Measurements from ENCODE around the gene TBCK. TPM values are rescaled to one million over a fixed set of nuclear protein-coding genes. Genes with fewer than 3 reads are reported as not detected.

The TBCK gene
- total RNA-seq, 2 experiments from 2014 or later: 22.5 to 25.1 TPM

DNA sequence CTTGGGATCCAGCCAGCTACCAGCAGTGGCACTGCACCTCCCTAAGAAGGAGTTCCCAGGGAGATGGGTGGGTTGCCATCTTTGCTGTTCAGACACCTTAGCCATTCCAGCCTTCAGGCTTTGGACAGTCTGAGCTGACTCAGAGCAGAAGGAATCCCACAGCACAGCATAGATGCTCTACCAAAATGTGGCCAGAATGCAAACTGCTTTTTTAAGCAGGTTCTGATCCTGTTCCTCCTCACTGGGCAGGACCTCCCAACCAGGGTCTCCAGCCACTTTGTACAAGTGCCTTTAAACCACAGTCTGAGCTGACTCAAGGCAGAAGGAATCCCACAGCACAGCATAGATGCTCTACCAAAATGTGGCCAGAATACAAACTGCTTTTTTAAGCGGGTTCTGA is 211.7 kb downstream of the TBCK start:
- Mint-ChIP-seq H3K36me3 (ENCODE audit: low read depth) (peaks cover 67% of the 10 kb centered on the region), H3K4me3 (no peak overlapping the region), H3K27me3 (no peaks in the 10 kb centered on the region), H3K9me3 (ENCODE audit: low read depth) (peaks cover 7% of the 10 kb centered on the region), H3K4me1 (no peaks in the 10 kb centered on the region), H3K27ac (no peak overlapping the region)
- ATAC-seq: no peak
- ChIA-PET POLR2A (no interaction called here), CTCF (no interaction called here)
- intact Hi-C loops (cut with DNase I, micrococcal nuclease): no loop called here
- DNase-seq: no peak

DNA sequence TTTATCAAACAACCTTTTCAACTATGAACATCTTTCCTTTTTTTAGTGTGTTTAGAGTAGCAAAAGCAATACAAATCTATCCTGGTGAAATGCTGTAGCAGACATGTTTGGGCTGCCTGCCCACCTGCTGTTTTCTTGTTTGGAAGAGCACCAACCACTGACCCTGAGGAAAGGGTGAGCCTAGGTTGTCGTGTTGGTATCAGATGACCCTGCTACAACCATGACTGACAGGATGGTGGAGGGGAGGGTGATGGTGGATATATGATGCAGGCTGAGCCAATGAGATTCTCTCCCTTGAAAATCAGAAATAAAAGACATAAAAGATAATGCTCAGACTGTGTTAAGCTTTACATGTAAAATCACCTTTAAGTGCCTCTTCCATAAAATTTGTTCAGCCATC is 219.6 kb downstream of the TBCK start:
- Mint-ChIP-seq H3K27me3 (no peaks in the 10 kb centered on the region), H3K36me3 (ENCODE audit: low read depth) (peaks cover 60% of the 10 kb centered on the region), H3K27ac (no peak overlapping the region), H3K4me3 (no peak overlapping the region), H3K4me1 (no peaks in the 10 kb centered on the region), H3K9me3 (ENCODE audit: low read depth) (peaks cover 4% of the 10 kb centered on the region)
- POLR2A ChIA-PET: no interaction called here
- DNase-seq (no peak), ATAC-seq (no peak)
- CTCF ChIA-PET: no interaction called here
- intact Hi-C loops (cut with DNase I, micrococcal nuclease): no loop called here

DNA sequence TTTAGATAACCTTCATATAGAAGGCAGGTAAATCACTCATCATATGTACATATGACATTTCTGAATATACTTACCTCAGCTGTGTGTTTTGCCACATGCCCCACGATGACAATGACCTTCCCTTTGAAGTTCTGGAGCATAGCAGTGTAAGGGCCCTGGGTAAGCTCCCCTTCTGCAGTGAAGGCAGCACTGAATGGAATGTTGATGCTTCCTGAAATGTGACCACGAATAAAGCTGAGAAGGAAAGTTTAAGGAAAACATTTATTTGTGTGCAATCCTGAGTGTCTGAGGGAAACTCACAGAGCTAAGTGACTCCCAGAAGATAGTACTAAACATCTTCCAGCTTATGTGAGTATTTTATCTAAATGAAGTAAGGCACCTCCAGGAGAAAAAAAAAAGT is 220.6 kb downstream of the TBCK start:
- DNase-seq: no peak
- no peaks in the 10 kb centered on the region for H3K27me3 Mint-ChIP-seq
- H3K4me3 Mint-ChIP-seq: no peak overlapping the region
- no peak for ATAC-seq
- H3K9me3 Mint-ChIP-seq (ENCODE audit: low read depth): peaks cover 12% of the 10 kb centered on the region
- no peak overlapping the region for H3K27ac Mint-ChIP-seq
- ChIA-PET POLR2A (no interaction called here), CTCF (no interaction called here)
- intact Hi-C loops (cut with DNase I, micrococcal nuclease): no loop called here
- H3K4me1 Mint-ChIP-seq: no peaks in the 10 kb centered on the region
- peaks cover 64% of the 10 kb centered on the region for H3K36me3 Mint-ChIP-seq (ENCODE audit: low read depth)

DNA sequence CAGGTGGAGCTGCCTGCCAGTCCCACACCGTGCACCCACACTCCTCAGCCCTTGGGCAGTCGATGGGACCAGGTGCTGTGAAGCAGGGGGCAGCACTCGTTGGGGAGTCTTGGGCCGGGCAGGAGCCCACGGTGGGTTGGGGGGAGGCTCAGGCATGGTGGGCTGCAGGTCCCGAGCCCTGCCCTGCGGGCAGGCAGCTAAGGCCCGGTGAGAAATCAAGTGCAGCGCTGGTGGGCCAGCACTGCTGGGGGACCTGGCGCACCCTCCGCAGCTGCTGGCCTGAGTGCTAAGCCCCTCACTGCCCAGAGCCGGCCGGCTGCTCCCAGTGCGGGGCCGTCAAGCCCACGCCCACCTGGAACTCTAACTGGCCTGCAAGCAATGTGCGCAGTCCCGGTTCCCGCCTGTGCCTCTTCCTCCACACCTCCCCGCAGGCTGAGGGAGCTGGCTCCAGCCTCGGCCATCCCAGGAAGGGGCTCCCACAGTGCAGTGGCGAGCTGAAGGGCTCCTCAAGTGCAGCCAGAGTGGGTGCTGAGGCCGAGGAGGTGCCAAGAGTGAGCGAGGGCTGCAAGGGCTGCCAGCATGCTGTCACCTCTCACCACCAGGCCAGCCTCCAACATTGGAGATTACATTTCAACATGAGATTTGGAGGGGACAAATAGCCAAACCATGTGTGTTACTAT is 223.5 kb downstream of the TBCK start:
- Mint-ChIP-seq H3K4me1 (no peaks in the 10 kb centered on the region), H3K9me3 (ENCODE audit: low read depth) (peaks cover 15% of the 10 kb centered on the region), H3K36me3 (ENCODE audit: low read depth) (peaks cover 82% of the 10 kb centered on the region), H3K27me3 (no peaks in the 10 kb centered on the region), H3K4me3 (no peak overlapping the region), H3K27ac (no peak overlapping the region)
- ChIA-PET POLR2A (no interaction called here), CTCF (no interaction called here)
- intact Hi-C loops (cut with DNase I, micrococcal nuclease): no loop called here
- DNase-seq (no peak), ATAC-seq (no peak)

DNA sequence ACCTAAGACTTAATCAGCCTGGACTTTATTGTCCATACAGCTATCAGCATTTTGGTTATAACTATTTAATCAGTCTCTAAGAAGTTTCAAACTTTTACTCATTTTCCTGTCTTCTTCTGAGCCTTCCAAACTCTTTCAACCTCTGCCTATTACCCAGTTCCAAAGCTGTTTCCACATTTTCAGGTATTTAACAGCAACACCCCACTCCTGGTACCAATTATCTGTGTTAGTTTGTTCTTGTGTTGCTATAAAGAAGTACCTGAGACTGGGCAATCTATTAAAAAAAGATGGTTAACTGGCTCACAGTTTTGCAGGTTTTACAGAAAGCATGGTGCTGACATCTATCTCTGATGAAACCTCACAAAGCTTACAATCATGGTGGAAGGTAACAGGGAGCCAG is 225.2 kb downstream of the TBCK start:
- Mint-ChIP-seq H3K4me1 (no peaks in the 10 kb centered on the region), H3K27ac (no peak overlapping the region), H3K4me3 (no peak overlapping the region), H3K27me3 (no peaks in the 10 kb centered on the region), H3K9me3 (ENCODE audit: low read depth) (peaks cover 22% of the 10 kb centered on the region), H3K36me3 (ENCODE audit: low read depth) (peaks cover 89% of the 10 kb centered on the region)
- ChIA-PET CTCF (no interaction called here), POLR2A (no interaction called here)
- DNase-seq: no peak
- intact Hi-C loops (cut with DNase I, micrococcal nuclease): no loop called here
- ATAC-seq: no peak

DNA sequence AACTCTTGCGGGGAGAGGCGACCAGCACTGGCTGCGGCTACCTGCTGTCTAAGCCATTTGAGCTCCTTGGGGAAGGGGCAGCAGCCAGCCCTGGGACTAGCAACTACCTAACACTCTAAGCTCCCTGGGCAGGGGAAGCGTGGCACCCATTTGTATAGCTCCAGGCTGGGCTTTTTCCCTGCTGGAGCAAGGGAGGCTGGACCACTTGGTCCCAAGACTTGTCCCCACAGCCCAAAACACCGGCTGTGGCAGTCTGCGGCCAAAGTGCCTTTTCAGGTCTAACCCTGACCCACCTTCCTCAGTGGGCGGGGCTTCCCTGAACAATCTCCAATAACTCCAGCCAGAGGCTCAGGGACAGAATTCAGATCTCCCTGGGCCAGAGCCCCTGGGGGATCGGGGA is 232.9 kb downstream of the TBCK start:
- Mint-ChIP-seq H3K4me1 (no peaks in the 10 kb centered on the region), H3K27ac (no peak overlapping the region), H3K4me3 (no peak overlapping the region), H3K9me3 (ENCODE audit: low read depth) (peaks cover 55% of the 10 kb centered on the region), H3K36me3 (ENCODE audit: low read depth) (peaks cover 93% of the 10 kb centered on the region), H3K27me3 (no peaks in the 10 kb centered on the region)
- intact Hi-C loops (cut with DNase I, micrococcal nuclease): no loop called here
- ATAC-seq (no peak), DNase-seq (no peak)
- ChIA-PET POLR2A (no interaction called here), CTCF (no interaction called here)

DNA sequence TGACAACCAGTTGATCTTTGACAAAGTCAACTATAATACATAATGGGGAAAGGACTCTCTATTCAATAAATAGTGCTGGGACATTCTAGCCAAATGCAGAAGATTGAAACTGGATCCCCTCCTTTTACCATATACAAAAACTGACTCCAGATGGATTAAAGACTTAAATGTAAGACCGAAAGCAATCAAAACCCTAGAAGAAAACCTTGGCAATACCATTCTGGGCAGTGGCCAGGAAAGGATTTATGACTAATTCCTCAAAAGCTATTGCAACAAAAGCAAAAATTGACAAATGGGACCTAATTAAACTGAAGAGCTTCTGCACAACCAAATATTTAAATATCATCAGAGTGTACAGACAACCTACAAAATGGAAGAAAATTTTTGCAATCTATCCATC is 235.6 kb downstream of the TBCK start:
- no peak overlapping the region for H3K27ac Mint-ChIP-seq
- no peaks in the 10 kb centered on the region for H3K27me3 Mint-ChIP-seq
- DNase-seq (no peak), ATAC-seq (no peak)
- ChIA-PET CTCF (no interaction called here), POLR2A (no interaction called here)
- H3K4me3 Mint-ChIP-seq: no peak overlapping the region
- no peaks in the 10 kb centered on the region for H3K4me1 Mint-ChIP-seq
- peaks cover 58% of the 10 kb centered on the region for H3K9me3 Mint-ChIP-seq (ENCODE audit: low read depth)
- intact Hi-C loops (cut with DNase I, micrococcal nuclease): no loop called here
- peaks cover 91% of the 10 kb centered on the region for H3K36me3 Mint-ChIP-seq (ENCODE audit: low read depth)

DNA sequence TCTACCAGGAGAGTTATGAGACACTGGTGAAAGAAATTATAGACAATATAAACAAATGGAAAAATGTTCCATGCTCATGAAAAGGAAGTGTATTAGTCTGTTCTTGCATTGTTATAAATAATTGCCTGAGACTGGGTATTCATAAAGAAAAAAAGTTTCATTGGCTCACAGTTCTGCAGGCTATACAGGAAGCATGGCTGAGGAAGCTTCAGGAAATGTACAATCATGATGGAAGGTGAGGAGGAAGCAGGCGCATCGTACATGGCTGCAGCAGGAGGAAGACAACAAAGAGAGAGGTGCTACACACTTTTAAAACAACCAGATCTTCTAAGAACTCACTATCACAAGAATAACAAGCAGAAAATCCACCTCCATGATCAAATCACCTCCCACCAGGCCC is 236.4 kb downstream of the TBCK start:
- no peak overlapping the region for H3K4me3 Mint-ChIP-seq
- intact Hi-C loops (cut with DNase I, micrococcal nuclease): no loop called here
- peaks cover 59% of the 10 kb centered on the region for H3K9me3 Mint-ChIP-seq (ENCODE audit: low read depth)
- no peak overlapping the region for H3K27ac Mint-ChIP-seq
- ATAC-seq (no peak), DNase-seq (no peak)
- no peaks in the 10 kb centered on the region for H3K4me1 Mint-ChIP-seq
- H3K27me3 Mint-ChIP-seq: no peaks in the 10 kb centered on the region
- ChIA-PET POLR2A (no interaction called here), CTCF (interaction anchor here (1.1 kb wide), 1 partner anchor 9 kb away, joined by 3 read pairs; no protein-coding TSS in a partner anchor)
- H3K36me3 Mint-ChIP-seq (ENCODE audit: low read depth): peaks cover 89% of the 10 kb centered on the region

DNA sequence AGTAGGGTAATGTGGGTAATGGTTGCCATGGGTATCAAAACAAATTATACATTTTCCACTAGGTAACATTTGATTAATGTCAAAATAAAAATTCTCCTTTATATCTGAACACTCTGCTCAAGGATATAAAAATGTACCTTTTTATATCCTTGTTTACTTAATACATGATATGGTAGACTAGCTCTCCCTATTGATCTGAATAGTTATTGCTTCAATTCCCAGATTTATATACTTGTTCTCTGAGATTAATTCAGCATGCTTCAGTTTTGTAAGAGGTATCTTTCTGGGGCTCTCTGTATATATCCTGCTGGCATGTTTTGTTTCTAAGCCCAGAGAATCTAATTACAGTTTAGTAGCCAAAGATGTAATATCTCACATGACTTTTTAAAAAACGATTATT is 251.0 kb downstream of the TBCK start:
- ChIA-PET POLR2A (no interaction called here), CTCF (no interaction called here)
- Mint-ChIP-seq H3K27ac (no peak overlapping the region), H3K4me3 (no peak overlapping the region), H3K9me3 (ENCODE audit: low read depth) (peaks cover 1% of the 10 kb centered on the region), H3K4me1 (no peaks in the 10 kb centered on the region), H3K36me3 (ENCODE audit: low read depth) (peaks cover 12% of the 10 kb centered on the region), H3K27me3 (no peaks in the 10 kb centered on the region)
- intact Hi-C loops (cut with DNase I, micrococcal nuclease): no loop called here
- DNase-seq (no peak), ATAC-seq (no peak)

DNA sequence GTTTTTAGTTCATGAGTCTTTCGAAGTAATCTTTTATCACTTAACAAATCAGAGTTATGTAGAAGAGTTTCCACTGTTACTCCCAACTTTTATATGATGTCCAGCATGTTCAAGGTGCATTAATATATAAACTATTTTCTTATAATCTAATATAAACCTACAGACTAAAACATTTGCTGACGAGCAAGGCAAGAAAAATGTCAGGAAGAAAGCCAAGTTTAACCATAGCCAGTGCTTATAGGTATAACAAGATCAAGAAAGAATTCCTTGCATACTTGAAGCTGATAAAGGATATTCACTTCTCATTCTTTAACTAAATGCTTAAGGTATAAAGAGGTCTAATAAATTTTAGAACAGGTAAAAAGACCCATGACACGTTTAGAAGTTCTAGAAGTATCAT is 253.0 kb downstream of the TBCK start:
- peaks cover 15% of the 10 kb centered on the region for H3K36me3 Mint-ChIP-seq (ENCODE audit: low read depth)
- ATAC-seq (no peak), DNase-seq (no peak)
- ChIA-PET POLR2A (interaction anchor here (0.6 kb wide), 1 partner anchor 468 kb away, joined by 3 read pairs; no protein-coding TSS in a partner anchor), CTCF (no interaction called here)
- intact Hi-C loops (cut with DNase I, micrococcal nuclease): no loop called here
- H3K9me3 Mint-ChIP-seq (ENCODE audit: low read depth): no peaks in the 10 kb centered on the region
- no peaks in the 10 kb centered on the region for H3K4me1 Mint-ChIP-seq
- no peak overlapping the region for H3K4me3 Mint-ChIP-seq
- no peak overlapping the region for H3K27ac Mint-ChIP-seq
- H3K27me3 Mint-ChIP-seq: no peaks in the 10 kb centered on the region

DNA sequence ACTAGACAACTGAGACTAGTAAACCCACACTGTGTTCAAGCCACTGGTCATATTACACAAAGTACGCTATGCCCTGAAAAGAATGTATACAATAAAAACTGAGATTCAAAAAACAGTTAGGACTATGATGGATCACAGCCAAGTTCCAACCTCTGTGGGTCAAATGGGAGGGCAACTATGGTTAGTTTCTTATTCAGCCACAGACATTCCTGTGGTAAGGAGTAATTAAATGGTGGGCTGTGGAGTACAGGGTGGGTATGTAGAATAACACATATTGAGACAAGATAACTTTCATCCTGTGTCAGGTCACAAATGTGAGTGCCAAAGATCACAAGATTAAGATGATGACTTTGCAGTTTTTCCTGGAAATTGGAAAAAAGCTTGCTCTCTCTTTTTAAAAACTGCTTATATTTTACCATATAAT is 253.5 kb downstream of the TBCK start:
- Mint-ChIP-seq H3K36me3 (ENCODE audit: low read depth) (peaks cover 15% of the 10 kb centered on the region), H3K4me1 (no peaks in the 10 kb centered on the region), H3K27me3 (no peaks in the 10 kb centered on the region), H3K9me3 (ENCODE audit: low read depth) (no peaks in the 10 kb centered on the region), H3K27ac (no peak overlapping the region), H3K4me3 (no peak overlapping the region)
- ChIA-PET POLR2A (interaction anchor here (0.6 kb wide), 1 partner anchor 469 kb away, joined by 3 read pairs; no protein-coding TSS in a partner anchor), CTCF (no interaction called here)
- no peak for DNase-seq
- intact Hi-C loops (cut with DNase I, micrococcal nuclease): no loop called here
- ATAC-seq: no peak

DNA sequence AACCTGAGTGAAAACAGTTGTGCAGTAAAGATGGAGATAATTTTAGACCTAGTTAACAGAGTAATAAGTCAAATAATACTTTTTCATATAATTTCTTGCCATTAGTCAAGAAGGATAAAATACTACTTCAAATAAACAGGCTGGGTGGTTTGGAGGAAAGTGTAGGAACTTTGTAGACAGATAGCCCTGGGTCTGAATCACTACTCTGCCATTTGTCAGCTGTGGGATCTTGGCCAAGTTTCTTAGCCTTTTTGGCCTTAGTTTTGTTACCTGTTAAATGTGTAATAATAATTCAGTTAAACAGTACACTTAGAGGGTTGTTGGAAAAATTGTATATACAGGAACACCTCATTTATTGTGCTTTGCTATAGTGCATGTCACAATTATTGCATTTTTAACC is 257.1 kb downstream of the TBCK start:
- H3K27me3 Mint-ChIP-seq: no peaks in the 10 kb centered on the region
- intact Hi-C loops (cut with DNase I, micrococcal nuclease): no loop called here
- H3K36me3 Mint-ChIP-seq (ENCODE audit: low read depth): peaks cover 15% of the 10 kb centered on the region
- ChIA-PET CTCF (no interaction called here), POLR2A (no interaction called here)
- no peak overlapping the region for H3K4me3 Mint-ChIP-seq
- no peaks in the 10 kb centered on the region for H3K9me3 Mint-ChIP-seq (ENCODE audit: low read depth)
- no peaks in the 10 kb centered on the region for H3K4me1 Mint-ChIP-seq
- DNase-seq (no peak), ATAC-seq (no peak)
- no peak overlapping the region for H3K27ac Mint-ChIP-seq

DNA sequence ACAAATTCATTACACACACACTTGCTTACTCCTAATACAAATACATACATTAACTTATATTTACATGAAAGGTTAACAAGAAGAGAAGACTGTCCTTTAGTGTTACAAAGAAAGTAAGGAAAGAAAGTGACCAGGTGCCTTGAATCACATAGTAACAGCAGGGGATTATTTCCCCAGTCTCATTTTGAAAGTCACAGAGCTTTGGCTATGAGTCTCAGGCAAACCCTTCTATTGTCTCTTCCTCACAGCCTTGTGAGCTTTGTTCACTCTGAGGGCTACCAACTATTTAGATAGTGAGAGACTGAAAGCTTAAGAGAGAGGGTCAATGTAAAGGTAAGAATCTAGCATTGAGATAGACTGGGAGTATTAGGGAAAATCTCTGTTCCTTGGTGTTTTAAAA is 259.1 kb downstream of the TBCK start:
- Mint-ChIP-seq H3K36me3 (ENCODE audit: low read depth) (peaks cover 9% of the 10 kb centered on the region), H3K4me1 (no peaks in the 10 kb centered on the region), H3K4me3 (no peak overlapping the region), H3K27me3 (no peaks in the 10 kb centered on the region), H3K27ac (no peak overlapping the region), H3K9me3 (ENCODE audit: low read depth) (no peaks in the 10 kb centered on the region)
- POLR2A ChIA-PET: no interaction called here
- no peak for DNase-seq
- intact Hi-C loops (cut with DNase I, micrococcal nuclease): no loop called here
- CTCF ChIA-PET: no interaction called here
- ATAC-seq: no peak
